ENCODE results near the gene RDH14. TPM values are rescaled to one million over a fixed set of nuclear protein-coding genes. Genes with fewer than 3 reads are reported as not detected.

RDH14 gene
- total RNA-seq, 1 experiment from 2014 or later = 22.4 TPM

DNA sequence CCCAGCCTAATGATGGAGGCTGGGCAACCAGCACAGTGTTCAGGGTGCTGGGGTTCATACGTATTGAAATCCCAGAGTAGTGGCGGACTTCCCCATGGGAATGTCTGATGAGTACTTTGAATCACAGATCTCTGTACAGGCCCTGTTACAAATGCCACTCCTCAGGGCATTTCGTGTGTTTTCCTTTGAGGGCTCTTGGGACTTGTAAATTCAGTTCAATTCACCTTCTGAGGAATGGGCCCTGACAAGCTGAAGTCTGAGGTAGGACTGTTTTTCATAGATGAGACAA, 288 bp upstream of the RDH14 start:
- Mint-ChIP-seq H3K4me1 (peaks cover 24% of the 10 kb centered on the region), H3K27ac (peak overlapping the region; percentile 94), H3K9me3 (no peaks in the 10 kb centered on the region), H3K27me3 (ENCODE audit: low read depth) (no peaks in the 10 kb centered on the region; the same call in 1 of the 2 replicates), H3K4me3 (peak overlapping the region; percentile 92), H3K36me3 (peaks cover under 1% of the 10 kb centered on the region; the same call in 1 of the 2 replicates)
- ChIA-PET POLR2A (interaction anchor here (0.7 to 1.5 kb wide), 5 partner anchors 9 to 800 kb away, joined by 3 to 5 read pairs (median 3); no protein-coding TSS in a partner anchor), CTCF (interaction anchor here (0.7 to 3.3 kb wide), 5 partner anchors 10 to 798 kb away, joined by 3 to 22 read pairs (median 3); partner anchors contain the start of gene OSR1)
- TF ChIP-seq MAX (CRISPR knock-in tag; IDR thresholded peaks at IDR 0.05) = 0 out of 2 replicates have a peak, but pooled peaks have one; percentile 6
- TF ChIP-seq ZNF121 (CRISPR knock-in tag; IDR thresholded peaks at IDR 0.05) = no peak
- DNase-seq (ENCODE audit: low spot score) = no peak
- ATAC-seq = no peak

DNA sequence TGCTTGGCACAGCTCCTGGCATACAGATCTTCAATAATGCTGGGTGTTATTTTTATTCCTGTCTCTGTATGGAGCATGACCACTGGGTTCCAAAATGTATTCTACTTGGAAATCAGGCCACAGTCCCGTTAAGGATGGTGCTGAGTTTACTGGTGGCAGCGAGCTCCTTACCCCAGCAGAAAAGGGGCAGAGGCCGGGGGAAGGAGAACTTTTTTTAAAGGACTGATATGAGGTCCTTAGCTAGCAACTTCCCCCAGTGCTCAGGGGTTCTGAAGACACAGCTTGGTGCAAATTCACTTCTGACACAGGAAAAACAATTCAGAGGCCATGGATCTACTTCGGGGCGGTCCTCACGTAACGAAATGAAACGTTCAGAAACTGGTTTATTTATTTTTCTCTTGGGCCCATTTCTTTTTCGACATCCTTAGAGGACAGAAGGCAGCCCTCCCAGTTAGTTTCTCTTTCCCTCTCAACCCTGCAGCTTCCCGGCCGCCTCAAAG, 872 bp downstream of the RDH14 start:
- DNase-seq (ENCODE audit: low spot score) = no peak
- H3K27me3 Mint-ChIP-seq (ENCODE audit: low read depth) = no peaks in the 10 kb centered on the region; the same call in 1 of the 2 replicates
- peak overlapping the region; percentile 89; the same call in 1 of the 2 replicates for H3K27ac Mint-ChIP-seq
- CTCF ChIA-PET = interaction anchor here (1.1 to 3.3 kb wide), 3 partner anchors 39 to 799 kb away, joined by 3 to 22 read pairs (median 4); partner anchors contain the start of gene OSR1
- H3K36me3 Mint-ChIP-seq = peaks cover 10% of the 10 kb centered on the region
- no peak for ATAC-seq
- H3K9me3 Mint-ChIP-seq = no peaks in the 10 kb centered on the region
- H3K4me1 Mint-ChIP-seq = peaks cover 24% of the 10 kb centered on the region
- H3K4me3 Mint-ChIP-seq = peak overlapping the region; percentile 85
- POLR2A ChIA-PET = interaction anchor here (0.8 to 1.5 kb wide), 5 partner anchors 8 to 802 kb away, joined by 3 to 5 read pairs (median 3); no protein-coding TSS in a partner anchor
- no peak for TF ChIP-seq FOXJ3 (CRISPR knock-in tag; IDR thresholded peaks at IDR 0.05; ENCODE audit: borderline replicate concordance)
- TF ChIP-seq, protein P1, sequence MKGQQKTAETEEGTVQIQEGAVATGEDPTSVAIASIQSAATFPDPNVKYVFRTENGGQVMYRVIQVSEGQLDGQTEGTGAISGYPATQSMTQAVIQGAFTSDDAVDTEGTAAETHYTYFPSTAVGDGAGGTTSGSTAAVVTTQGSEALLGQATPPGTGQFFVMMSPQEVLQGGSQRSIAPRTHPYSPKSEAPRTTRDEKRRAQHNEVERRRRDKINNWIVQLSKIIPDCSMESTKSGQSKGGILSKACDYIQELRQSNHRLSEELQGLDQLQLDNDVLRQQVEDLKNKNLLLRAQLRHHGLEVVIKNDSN (CRISPR knock-in tag; IDR thresholded peaks at IDR 0.05) = no peak
- TF ChIP-seq, protein P2, sequence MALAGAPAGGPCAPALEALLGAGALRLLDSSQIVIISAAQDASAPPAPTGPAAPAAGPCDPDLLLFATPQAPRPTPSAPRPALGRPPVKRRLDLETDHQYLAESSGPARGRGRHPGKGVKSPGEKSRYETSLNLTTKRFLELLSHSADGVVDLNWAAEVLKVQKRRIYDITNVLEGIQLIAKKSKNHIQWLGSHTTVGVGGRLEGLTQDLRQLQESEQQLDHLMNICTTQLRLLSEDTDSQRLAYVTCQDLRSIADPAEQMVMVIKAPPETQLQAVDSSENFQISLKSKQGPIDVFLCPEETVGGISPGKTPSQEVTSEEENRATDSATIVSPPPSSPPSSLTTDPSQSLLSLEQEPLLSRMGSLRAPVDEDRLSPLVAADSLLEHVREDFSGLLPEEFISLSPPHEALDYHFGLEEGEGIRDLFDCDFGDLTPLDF (CRISPR knock-in tag; IDR thresholded peaks at IDR 0.05) = no peak
- TF ChIP-seq ZNF281 (CRISPR knock-in tag; IDR thresholded peaks at IDR 0.05) = no peak
- TF ChIP-seq, protein P3, sequence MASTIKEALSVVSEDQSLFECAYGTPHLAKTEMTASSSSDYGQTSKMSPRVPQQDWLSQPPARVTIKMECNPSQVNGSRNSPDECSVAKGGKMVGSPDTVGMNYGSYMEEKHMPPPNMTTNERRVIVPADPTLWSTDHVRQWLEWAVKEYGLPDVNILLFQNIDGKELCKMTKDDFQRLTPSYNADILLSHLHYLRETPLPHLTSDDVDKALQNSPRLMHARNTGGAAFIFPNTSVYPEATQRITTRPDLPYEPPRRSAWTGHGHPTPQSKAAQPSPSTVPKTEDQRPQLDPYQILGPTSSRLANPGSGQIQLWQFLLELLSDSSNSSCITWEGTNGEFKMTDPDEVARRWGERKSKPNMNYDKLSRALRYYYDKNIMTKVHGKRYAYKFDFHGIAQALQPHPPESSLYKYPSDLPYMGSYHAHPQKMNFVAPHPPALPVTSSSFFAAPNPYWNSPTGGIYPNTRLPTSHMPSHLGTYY (CRISPR knock-in tag; IDR thresholded peaks at IDR 0.05) = no peak
- TF ChIP-seq GTF2I (CRISPR knock-in tag; conservative IDR thresholded peaks at IDR 0.05) = no peak
- no peak for TF ChIP-seq PREB (CRISPR knock-in tag; IDR thresholded peaks at IDR 0.05; ENCODE audit: borderline replicate concordance)
- no peak for TF ChIP-seq HMGA2 (CRISPR knock-in tag; IDR thresholded peaks at IDR 0.05)
- TF ChIP-seq, protein P4, sequence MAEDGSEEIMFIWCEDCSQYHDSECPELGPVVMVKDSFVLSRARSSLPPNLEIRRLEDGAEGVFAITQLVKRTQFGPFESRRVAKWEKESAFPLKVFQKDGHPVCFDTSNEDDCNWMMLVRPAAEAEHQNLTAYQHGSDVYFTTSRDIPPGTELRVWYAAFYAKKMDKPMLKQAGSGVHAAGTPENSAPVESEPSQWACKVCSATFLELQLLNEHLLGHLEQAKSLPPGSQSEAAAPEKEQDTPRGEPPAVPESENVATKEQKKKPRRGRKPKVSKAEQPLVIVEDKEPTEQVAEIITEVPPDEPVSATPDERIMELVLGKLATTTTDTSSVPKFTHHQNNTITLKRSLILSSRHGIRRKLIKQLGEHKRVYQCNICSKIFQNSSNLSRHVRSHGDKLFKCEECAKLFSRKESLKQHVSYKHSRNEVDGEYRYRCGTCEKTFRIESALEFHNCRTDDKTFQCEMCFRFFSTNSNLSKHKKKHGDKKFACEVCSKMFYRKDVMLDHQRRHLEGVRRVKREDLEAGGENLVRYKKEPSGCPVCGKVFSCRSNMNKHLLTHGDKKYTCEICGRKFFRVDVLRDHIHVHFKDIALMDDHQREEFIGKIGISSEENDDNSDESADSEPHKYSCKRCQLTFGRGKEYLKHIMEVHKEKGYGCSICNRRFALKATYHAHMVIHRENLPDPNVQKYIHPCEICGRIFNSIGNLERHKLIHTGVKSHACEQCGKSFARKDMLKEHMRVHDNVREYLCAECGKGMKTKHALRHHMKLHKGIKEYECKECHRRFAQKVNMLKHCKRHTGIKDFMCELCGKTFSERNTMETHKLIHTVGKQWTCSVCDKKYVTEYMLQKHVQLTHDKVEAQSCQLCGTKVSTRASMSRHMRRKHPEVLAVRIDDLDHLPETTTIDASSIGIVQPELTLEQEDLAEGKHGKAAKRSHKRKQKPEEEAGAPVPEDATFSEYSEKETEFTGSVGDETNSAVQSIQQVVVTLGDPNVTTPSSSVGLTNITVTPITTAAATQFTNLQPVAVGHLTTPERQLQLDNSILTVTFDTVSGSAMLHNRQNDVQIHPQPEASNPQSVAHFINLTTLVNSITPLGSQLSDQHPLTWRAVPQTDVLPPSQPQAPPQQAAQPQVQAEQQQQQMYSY (CRISPR knock-in tag; IDR thresholded peaks at IDR 0.05) = no peak
- TF ChIP-seq TEAD4 (CRISPR knock-in tag; IDR thresholded peaks at IDR 0.05) = no peak
- TF ChIP-seq, protein P5, sequence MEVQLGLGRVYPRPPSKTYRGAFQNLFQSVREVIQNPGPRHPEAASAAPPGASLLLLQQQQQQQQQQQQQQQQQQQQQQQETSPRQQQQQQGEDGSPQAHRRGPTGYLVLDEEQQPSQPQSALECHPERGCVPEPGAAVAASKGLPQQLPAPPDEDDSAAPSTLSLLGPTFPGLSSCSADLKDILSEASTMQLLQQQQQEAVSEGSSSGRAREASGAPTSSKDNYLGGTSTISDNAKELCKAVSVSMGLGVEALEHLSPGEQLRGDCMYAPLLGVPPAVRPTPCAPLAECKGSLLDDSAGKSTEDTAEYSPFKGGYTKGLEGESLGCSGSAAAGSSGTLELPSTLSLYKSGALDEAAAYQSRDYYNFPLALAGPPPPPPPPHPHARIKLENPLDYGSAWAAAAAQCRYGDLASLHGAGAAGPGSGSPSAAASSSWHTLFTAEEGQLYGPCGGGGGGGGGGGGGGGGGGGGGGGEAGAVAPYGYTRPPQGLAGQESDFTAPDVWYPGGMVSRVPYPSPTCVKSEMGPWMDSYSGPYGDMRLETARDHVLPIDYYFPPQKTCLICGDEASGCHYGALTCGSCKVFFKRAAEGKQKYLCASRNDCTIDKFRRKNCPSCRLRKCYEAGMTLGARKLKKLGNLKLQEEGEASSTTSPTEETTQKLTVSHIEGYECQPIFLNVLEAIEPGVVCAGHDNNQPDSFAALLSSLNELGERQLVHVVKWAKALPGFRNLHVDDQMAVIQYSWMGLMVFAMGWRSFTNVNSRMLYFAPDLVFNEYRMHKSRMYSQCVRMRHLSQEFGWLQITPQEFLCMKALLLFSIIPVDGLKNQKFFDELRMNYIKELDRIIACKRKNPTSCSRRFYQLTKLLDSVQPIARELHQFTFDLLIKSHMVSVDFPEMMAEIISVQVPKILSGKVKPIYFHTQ (CRISPR knock-in tag; IDR thresholded peaks at IDR 0.05) = no peak
- TF ChIP-seq SP1 (CRISPR knock-in tag; conservative IDR thresholded peaks at IDR 0.05) = no peak
- TF ChIP-seq ATF1 (CRISPR knock-in tag; IDR thresholded peaks at IDR 0.05) = no peak
- no peak for TF ChIP-seq GRHL2 (CRISPR knock-in tag; IDR thresholded peaks at IDR 0.05; ENCODE audit: insufficient replicate concordance, severe bottlenecking)
- no peak for TF ChIP-seq ZNF121 (CRISPR knock-in tag; IDR thresholded peaks at IDR 0.05)
- TF ChIP-seq, protein P6, sequence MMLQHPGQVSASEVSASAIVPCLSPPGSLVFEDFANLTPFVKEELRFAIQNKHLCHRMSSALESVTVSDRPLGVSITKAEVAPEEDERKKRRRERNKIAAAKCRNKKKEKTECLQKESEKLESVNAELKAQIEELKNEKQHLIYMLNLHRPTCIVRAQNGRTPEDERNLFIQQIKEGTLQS (CRISPR knock-in tag; conservative IDR thresholded peaks at IDR 0.05) = no peak

Data from WTC11 (cell line).